ENCODE measurements around the gene TEPSIN. TPM values are rescaled to one million over a fixed set of nuclear protein-coding genes. Genes with fewer than 3 reads are reported as not detected.

TEPSIN gene
- total RNA-seq, 1 donor: 38.0 TPM

- DNase-seq (ENCODE audit: low read depth in 2 of 3, low spot score in 2 of 3): peak; percentile 93 to 99 (median 98)
Observed at GRCh38 chr17:81222906-81223761, 15.7 kb downstream of the TEPSIN start, which contains the start of gene CEP131. CEP131 (minus strand) TSS chr17:81222965; CDS start chr17:81220056, 2,909 bp downstream.

DNA sequence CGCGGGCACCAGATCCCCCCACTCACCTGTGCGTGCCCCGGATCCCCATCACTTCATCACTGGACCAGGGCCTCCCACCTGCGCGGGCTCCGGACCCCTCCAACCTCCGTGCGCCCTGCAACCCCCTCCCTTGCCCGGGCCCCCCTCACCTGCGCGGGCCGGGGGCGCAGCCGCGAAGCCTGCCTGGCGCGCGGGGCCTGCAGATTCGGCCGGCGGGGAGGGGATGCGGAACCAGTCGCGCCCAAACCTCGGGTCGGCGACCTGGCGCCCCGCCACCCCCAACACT is 16.3 kb downstream of the TEPSIN start:
- DNase-seq (ENCODE audit: low read depth in 2 of 3, low spot score in 2 of 3): no peak

DNA sequence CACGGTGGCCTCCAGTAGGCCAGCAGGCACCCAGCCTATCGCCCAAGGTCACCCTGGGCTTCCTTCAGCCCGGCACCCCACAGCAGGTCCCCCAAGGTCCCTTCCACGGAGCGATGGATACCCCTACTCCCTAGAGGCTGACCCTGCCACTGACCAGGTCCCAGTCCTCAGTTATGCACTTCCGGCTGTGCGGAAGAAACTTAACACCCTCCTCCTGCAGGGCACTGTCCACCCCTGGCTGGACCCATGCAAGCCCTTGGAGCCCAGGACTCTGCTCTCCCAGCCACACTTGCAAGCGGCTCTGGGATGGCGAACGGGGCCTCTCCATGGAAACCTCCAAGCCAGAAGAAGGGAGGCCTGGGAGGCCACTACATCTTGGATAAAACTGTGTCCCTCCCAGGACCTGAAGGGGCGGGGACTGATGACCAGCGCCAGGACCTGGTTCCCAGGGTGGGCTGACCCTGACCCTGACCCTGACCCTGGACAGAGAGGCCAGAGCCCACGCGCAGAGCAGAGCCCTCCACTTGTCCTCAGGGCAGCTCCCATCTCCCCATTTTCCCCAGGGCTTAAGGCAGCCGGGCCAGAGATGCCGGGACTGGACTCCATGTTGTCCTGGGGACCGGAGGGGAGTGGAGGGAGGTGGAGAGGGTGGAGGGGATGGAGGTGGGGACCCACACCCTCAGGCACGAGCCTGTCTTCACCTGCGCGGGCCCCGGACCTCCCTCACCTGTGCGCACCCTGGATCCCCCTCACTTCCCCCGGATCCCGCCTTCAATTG is 16.8 kb downstream of the TEPSIN start:
- DNase-seq (ENCODE audit: low read depth in 2 of 3, low spot score in 2 of 3): no peak

- DNase-seq (ENCODE audit: low read depth in 2 of 3, low spot score in 2 of 3): no peak
Observed at GRCh38 chr17:81221371-81221841, 17.4 kb downstream of the TEPSIN start.

- no peak for DNase-seq (ENCODE audit: low read depth in 2 of 3, low spot score in 2 of 3)
Observed at GRCh38 chr17:81219476-81220180, 19.2 kb downstream of the TEPSIN start.

GRCh38 chr17:81218991-81219390 is 19.9 kb downstream of the TEPSIN start:
- DNase-seq (ENCODE audit: low read depth in 2 of 3, low spot score in 2 of 3): no peak

DNA sequence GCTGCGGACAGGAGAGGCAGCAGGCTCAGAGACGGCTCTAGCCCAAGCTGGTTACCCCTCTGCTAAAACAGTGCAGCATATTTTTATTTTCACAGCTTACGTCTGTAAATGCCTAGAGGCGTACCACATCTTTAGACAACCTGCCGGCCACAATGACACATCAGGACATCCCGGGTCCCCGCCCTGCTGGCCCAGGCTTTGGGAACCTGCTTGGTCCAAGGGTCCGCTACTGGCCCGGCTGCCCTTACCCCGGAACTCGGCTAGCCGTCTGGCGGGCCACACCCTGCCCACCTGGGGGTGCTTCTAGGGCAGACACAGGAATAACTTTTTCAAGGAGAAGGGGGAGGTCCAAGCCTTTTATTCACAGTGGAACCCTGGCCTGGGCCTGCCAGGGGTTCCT is 20.4 kb downstream of the TEPSIN start:
- no peak for DNase-seq (ENCODE audit: low read depth in 2 of 3, low spot score in 2 of 3)

DNA sequence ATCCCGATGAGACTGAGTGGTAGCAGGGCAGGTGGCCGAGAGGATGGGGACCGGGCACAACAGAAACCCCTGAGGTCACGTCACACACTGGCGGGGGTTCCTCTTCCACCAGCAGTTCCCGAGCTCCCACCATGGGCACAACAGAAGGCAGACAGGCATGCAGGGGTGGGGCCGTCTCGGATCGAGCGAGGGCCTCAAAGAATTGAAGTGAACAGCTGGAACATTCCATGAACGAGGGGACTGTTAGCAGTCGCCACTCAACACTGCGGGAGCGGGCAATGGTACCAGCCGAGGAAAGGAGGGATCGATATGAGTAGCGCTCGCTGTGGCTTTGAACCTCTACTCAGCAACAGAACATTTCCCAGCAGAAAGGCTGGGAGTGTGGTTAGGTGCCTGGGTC is 21.4 kb downstream of the TEPSIN start:
- DNase-seq (ENCODE audit: low read depth in 2 of 3, low spot score in 2 of 3): no peak

GRCh38 chr17:81213978-81214377 is 24.9 kb downstream of the TEPSIN start:
- no peak for DNase-seq (ENCODE audit: low read depth in 2 of 3, low spot score in 2 of 3)

DNA sequence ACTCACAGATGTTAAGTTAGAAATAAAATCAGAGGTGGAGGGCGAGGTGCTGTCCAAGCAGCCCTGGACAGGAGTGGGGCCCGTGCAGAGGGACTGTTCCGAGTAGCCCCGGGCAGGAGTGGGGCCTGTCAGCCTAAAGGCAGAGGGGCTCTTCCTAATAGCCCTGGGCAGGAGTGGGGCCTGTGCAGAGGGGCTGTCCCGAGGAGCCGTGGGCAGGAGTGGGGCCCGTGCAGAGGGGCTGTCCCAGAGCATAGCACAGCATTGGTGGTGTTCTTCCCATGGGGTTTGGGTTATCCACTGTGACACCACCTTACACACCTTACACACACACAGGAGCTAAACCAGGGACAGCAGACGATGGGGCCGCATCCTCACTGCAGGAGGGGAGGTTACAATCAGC is 26.5 kb downstream of the TEPSIN start:
- no peak for DNase-seq (ENCODE audit: low read depth in 2 of 3, low spot score in 2 of 3)

GRCh38 chr17:81210868-81211267 is 28.0 kb downstream of the TEPSIN start:
- DNase-seq (ENCODE audit: low read depth in 2 of 3, low spot score in 2 of 3): peak in 1 of 3 donors; percentile 4

GRCh38 chr17:81210466-81210865 is 28.4 kb downstream of the TEPSIN start:
- DNase-seq (ENCODE audit: low read depth in 2 of 3, low spot score in 2 of 3): no peak

GRCh38 chr17:81209141-81209540 is 29.7 kb downstream of the TEPSIN start:
- no peak for DNase-seq (ENCODE audit: low read depth in 2 of 3, low spot score in 2 of 3)

DNA sequence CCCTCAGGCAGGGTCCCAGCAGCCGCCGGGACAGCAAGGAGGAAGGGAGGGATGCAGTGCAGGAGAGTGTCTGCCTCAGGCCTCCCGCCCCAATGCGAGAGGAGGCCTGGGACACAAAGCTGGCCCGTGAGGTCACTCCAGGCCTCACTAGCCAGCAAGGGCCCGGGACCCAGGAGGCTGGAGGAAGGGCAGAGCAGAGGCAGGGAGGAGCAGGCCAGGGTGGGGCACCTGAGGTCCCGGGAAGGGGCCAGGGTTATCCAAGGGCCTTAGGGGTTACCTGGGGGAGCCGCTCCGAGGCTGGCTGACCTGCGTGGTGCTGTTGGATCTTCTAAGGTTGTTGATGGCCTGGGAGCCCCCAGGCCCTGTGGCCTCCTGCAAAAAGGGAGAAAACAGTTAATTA is 30.2 kb downstream of the TEPSIN start:
- DNase-seq (ENCODE audit: low read depth in 2 of 3, low spot score in 2 of 3): no peak

GRCh38 chr17:81207610-81208581 is 31.0 kb downstream of the TEPSIN start:
- DNase-seq (ENCODE audit: low read depth in 2 of 3, low spot score in 2 of 3): peak in 2 of 3 donors; percentile 72 to 90

- DNase-seq (ENCODE audit: low read depth in 2 of 3, low spot score in 2 of 3): no peak
Observed at GRCh38 chr17:81206657-81207056, 32.2 kb downstream of the TEPSIN start.

DNA sequence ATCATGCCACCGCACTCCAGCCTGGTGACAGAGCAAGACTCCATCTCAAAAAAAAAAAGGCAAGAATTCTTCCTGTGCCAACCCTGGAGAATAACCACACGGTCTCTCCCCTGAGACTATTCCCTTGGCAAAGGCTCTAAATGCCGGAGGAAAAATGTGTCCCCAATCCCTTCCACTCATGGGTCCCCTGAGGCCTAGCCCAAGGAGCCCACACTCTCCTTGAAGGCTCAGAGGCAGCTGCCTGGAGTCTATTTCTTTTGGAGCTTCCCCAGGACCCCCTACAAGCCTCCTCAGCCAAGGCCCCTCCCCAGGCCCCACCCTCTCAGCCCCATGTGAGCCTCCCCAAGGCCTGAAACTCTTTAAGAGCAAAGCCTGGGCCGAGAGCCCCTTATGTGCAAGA is 32.7 kb downstream of the TEPSIN start:
- no peak for DNase-seq (ENCODE audit: low read depth in 2 of 3, low spot score in 2 of 3)

DNA sequence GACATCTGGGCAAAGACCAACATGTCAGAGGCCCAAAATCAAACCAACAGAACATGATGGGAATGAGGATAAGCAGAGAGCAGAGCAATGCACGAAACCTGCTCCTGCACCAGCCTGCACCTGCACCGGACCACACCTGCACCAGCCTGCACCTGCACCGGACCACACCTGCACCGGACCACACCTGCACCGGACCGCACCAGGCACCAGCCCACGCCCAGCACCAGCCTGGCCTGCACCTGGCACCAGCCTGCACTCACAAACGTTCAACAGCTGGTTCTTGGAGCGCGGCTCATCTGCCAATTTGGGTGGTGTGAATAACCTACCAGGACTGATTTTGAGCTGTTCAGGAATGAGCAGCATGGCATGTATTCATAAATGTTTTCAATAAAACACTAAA is 34.3 kb downstream of the TEPSIN start:
- no peak for DNase-seq (ENCODE audit: low read depth in 2 of 3, low spot score in 2 of 3)

- DNase-seq (ENCODE audit: low read depth in 2 of 3, low spot score in 2 of 3): no peak
Observed at GRCh38 chr17:81203136-81203535, 35.7 kb downstream of the TEPSIN start.

DNA sequence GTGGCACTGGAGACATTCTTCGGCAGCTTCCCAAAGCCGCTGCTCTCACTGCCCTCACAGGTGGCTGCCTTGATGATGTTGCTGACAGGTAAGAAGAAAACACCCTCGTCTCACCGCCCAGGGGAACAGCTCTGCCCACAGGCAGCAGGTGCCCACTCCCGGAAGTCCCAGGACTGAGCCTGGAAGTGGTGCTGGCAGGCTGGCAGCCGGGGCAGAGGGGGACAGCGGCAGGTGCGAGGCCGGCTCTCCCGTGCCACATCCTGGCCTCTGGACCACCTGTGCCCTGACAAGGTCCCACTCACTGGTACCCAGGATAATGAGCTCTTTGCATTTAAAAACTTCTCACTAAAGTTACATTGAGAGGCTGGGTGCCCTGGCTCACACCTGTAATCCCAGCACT is 36.5 kb downstream of the TEPSIN start:
- no peak for DNase-seq (ENCODE audit: low read depth in 2 of 3, low spot score in 2 of 3)
